Neural progenitor cell (in vitro differentiated cells): ENCODE results near the gene LYPLA2.

Experiments used
- CTCF ChIP-seq: fragments of 200-600 bp; sonication (generic); IDR thresholded peaks from 2 replicates; pipeline ENCODE4 v1.5.1; 2017; ENCODE audit warnings: antibody characterized with exemption, mild to moderate bottlenecking
- EZH2phosphoT487 ChIP-seq: fragments of 200-600 bp; sonication (generic); IDR thresholded peaks from 2 replicates; pipeline ENCODE4 v1.6.1; 2017; ENCODE audit warnings: antibody characterized with exemption

GRCh38 chr1:23816361-23816760 is 25.4 kb downstream of the LYPLA2 start:
- TF ChIP-seq EZH2phosphoT487 = no peak
- no peak for TF ChIP-seq CTCF
